NB4 (cell line): Measurements from ENCODE around the gene CELF4.
A peak's percentile ranks its signal among the peaks of the same experiment; 100 is the strongest.

Experiments
- DNase-seq: peaks from one replicate; pipeline ENCODE4 v3.0.0; 2010; ENCODE audit warnings: low read depth
- H3K4me3 ChIP-seq: one replicate; pipeline ENCODE4 v1.5.1; 2011; ENCODE audit warnings: mild to moderate bottlenecking, low read depth, low read length, moderate library complexity
- MYC ChIP-seq: IDR thresholded peaks from 2 replicates; pipeline ENCODE4 v1.6.1; 2011; ENCODE audit warnings: low read depth, low read length
- POLR2A ChIP-seq: IDR thresholded peaks from 2 replicates; pipeline ENCODE4 v1.6.1; 2011; ENCODE audit warnings: mild to moderate bottlenecking; ENCODE audit not compliant: insufficient read length; ENCODE audit errors: extremely low read depth
- TF ChIP-seq, protein P1 (sequence below): IDR thresholded peaks from 2 replicates; pipeline ENCODE4 v1.6.1; 2011; ENCODE audit warnings: low read depth, low read length
- TF ChIP-seq, protein P2 (sequence below): IDR thresholded peaks from one replicate; pipeline ENCODE4 v1.5.1; 2012; ENCODE audit warnings: low read depth, low read length

CELF4 gene

DNA sequence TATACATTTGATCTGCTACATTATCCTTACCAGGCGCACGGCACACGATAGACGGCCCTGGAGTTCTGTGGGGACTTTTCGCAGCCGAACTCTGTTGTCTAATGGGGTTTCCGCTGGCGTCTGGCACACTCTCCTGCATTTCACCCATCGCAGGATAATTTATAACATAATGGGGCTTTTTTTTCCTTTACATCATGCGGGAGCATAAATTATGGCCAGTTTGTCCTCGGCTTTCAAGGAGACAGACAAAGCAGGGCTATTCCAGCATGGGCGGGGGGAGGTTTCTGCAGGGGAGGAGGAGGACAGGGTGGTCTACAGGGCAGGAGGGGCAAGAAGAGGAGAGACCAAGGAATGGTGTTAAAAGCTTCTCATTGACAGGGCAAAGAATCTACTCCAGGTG, 279.8 kb downstream of the CELF4 start:
- no peak overlapping the region for H3K4me3 ChIP-seq
- no peak for DNase-seq
- TF ChIP-seq, protein P1, sequence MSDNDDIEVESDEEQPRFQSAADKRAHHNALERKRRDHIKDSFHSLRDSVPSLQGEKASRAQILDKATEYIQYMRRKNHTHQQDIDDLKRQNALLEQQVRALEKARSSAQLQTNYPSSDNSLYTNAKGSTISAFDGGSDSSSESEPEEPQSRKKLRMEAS, result no peak
- no peak for TF ChIP-seq MYC
- no peak for TF ChIP-seq POLR2A
- TF ChIP-seq, protein P2, sequence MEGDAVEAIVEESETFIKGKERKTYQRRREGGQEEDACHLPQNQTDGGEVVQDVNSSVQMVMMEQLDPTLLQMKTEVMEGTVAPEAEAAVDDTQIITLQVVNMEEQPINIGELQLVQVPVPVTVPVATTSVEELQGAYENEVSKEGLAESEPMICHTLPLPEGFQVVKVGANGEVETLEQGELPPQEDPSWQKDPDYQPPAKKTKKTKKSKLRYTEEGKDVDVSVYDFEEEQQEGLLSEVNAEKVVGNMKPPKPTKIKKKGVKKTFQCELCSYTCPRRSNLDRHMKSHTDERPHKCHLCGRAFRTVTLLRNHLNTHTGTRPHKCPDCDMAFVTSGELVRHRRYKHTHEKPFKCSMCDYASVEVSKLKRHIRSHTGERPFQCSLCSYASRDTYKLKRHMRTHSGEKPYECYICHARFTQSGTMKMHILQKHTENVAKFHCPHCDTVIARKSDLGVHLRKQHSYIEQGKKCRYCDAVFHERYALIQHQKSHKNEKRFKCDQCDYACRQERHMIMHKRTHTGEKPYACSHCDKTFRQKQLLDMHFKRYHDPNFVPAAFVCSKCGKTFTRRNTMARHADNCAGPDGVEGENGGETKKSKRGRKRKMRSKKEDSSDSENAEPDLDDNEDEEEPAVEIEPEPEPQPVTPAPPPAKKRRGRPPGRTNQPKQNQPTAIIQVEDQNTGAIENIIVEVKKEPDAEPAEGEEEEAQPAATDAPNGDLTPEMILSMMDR, result no peak

DNA sequence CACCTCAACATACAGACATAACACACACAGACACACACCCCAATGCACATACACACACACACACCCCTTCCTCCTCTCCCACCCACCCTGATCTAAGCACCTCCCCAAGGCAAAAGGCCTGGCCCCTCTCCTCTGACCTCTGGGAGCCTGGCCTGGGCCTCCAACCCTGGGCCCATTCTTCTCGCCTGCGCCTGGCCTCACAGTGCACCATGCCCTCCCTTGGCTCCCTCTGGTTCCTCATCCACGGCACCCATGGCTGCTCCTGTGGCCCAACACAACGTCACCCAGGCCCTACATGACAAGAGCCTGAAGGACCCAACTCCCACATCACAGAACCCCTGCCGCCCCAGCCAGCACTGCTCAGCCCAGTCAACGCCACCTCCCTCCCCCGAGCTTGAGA, 281.3 kb downstream of the CELF4 start:
- no peak overlapping the region for H3K4me3 ChIP-seq
- TF ChIP-seq, protein P1, result no peak
- no peak for TF ChIP-seq MYC
- TF ChIP-seq, protein P2, result no peak
- no peak for TF ChIP-seq POLR2A
- no peak for DNase-seq

DNA sequence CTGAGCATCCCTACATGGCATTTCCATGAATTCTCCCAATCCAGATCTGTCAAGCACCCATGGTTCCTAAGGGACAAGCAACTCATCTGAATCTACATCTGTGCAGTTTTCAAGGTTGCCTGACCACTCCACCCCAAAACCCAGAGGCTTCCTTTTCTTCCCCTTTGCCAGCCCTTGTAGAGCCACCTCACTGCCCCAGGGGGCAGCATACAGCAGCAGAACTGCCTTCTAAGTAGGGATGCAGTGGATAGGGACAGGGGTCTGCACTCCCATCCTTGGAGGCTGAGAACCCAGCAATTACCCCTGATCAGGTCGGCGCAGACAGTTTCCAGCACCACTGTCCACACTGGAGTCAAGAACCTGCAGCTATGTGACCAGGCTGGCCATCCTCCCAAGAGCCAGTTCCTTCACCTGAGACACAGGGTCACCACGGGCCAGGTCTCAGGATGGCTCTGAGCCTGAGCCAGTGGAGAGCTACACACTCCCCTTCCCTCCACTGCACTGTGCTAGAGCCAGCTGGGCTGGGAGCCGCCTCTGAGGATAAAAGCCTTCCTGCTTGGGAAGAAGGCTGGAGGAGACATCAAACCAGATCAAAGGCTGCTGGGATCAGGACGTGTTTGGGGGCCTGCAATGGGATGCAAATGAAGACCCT, 283.1 kb downstream of the CELF4 start:
- H3K4me3 ChIP-seq, result no peak overlapping the region
- TF ChIP-seq, protein P2, result peak; percentile 64
- TF ChIP-seq MYC, result no peak
- TF ChIP-seq POLR2A, result no peak
- TF ChIP-seq, protein P1, result no peak
- DNase-seq, result peak; percentile 9

DNA sequence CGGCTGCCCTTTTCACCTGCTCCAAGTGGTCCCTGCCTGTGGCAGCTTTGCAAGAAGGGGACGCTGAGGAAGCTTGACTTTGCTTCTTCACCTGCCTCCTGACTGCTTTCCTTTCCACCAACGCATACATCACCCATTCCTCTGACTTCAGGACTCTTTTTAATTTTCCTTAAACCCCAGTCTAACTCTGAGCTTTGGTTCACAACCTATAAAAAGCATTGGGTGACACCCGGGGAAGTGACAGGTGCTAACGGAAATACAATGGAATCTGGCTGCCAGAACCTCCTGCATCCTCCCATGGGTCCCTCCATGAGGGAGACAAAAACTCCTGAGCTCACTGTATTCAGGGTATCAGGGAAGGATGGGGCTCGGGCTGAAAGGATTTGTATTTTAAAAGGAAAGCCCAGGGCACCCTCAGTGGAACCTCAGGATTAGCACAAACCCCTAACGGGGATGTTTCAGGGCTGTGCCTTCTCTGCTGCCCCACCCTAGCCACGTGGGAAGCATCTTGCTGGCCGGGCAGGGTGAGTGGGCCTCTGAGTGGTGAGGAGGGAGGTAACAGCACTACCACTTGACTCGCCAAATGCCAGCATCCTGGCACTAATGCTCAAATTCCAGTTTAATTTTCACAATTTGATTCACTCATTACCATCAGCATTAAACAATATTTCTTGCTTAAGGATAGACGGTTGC, 284.8 kb downstream of the CELF4 start:
- H3K4me3 ChIP-seq, result no peak overlapping the region
- no peak for DNase-seq
- TF ChIP-seq, protein P2, result no peak
- TF ChIP-seq, protein P1, result no peak
- TF ChIP-seq MYC, result no peak
- no peak for TF ChIP-seq POLR2A

DNA sequence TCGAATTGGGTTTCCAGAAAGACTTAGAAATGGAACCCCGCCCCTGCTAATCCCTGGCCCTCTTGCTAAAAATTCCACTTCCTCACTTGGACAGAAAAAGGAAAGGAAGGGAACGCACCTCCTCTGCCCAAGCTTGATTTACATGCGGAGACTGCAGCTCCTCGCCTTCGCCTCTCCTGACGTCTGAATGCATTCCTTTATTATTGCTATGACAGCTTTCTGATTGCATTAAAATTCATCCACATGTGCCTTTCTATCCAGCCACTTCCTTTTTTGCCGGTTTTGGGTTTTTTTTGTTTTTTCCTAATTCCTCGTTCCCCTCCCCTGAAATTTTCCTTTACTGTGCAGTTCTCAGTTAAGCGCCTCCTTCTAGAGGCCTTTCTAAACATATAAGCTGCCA, 287.8 kb downstream of the CELF4 start:
- TF ChIP-seq, protein P2, result no peak
- TF ChIP-seq POLR2A (no peak), MYC (no peak)
- TF ChIP-seq, protein P1, result no peak
- no peak for DNase-seq
- no peak overlapping the region for H3K4me3 ChIP-seq
